HEK293 (cell line): ENCODE measurements around the gene ARMC10.

Experiments
- CTCF ChIP-seq: fragments of 450-650 bp; formaldehyde crosslinking; IDR thresholded peaks from 2 replicates; pipeline ENCODE4 v1.5.1; 2016; ENCODE audit warnings: missing biosample characterization, missing genetic modification characterization
- GLI2 ChIP-seq: fragments of 450-650 bp; formaldehyde crosslinking; IDR thresholded peaks from 2 replicates; pipeline ENCODE4; 2017; ENCODE audit warnings: missing biosample characterization, missing genetic modification characterization, low read depth, borderline replicate concordance
- PRDM4 ChIP-seq: fragments of 450-650 bp; formaldehyde crosslinking; IDR thresholded peaks from 2 replicates; pipeline ENCODE4 v1.5.1; 2017; ENCODE audit warnings: missing biosample characterization, missing genetic modification characterization
- ZBTB7A ChIP-seq: fragments of 450-650 bp; formaldehyde crosslinking; IDR thresholded peaks from 2 replicates; pipeline ENCODE4 v1.5.1; 2016; ENCODE audit warnings: low read depth, missing biosample characterization, missing genetic modification characterization

- TF ChIP-seq PRDM4 (tag by site-specific recombination) (no peak), GLI2 (tag by site-specific recombination) (no peak), ZBTB7A (tag by site-specific recombination) (no peak), CTCF (no peak)
These were observed 45.4 kb downstream of the ARMC10 start for GRCh38 chr7:103120362-103120761.
